Measurements from ENCODE around the gene CYP2A7. TPM values are rescaled to one million over a fixed set of nuclear protein-coding genes. Genes with fewer than 3 reads are reported as not detected.
"Not testable (repeated sequence)": the region's sequence is repeated elsewhere in the genome, so short reads cannot be mapped to it uniquely, and the experiment has no call there.

Gene CYP2A7
- polyA plus RNA-seq, 1 donor from 2014 or later: not detected

DNA sequence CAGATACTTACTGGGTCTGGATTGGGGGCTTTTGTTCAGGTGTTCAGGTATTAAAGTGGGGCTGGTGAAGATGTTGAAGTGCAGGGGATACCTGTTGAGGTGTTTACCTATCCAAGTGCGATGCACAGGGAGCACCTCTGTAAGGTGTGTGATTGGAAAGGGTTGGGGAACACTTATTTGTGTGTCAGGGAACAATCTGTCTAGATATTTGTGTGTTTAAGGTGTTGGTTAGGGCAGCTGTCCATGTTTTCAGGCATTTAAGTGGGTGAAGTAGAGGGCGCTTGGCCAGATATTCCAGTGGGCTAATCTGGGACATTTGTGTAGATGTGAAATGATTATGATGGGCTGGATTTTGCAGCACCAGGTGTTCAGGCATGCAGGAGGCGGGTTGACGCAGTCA lies 2.7 kb downstream of the CYP2A7 start:
- not testable (repeated sequence) for H3K4me3 ChIP-seq (ENCODE audit: low read length); H3K79me2 ChIP-seq (replicated peaks; ENCODE audit: insufficient read depth, low read length); H4K20me1 ChIP-seq (ENCODE audit: insufficient read depth); H2AFZ ChIP-seq (ENCODE audit: low read depth, low read length); H3K9me2 ChIP-seq (ENCODE audit: insufficient read depth, low read length); H3F3A ChIP-seq (ENCODE audit: insufficient read depth, low read length, poor library complexity, severe bottlenecking); H3K36me3 ChIP-seq (ENCODE audit: insufficient read depth, low read length); H3K4me2 ChIP-seq (ENCODE audit: low read length); H3K27me3 ChIP-seq (ENCODE audit: insufficient read depth, low read depth, low read length); H3K9me3 ChIP-seq (ENCODE audit: low read length); H3K27ac ChIP-seq (ENCODE audit: low read length); H3K9ac ChIP-seq (ENCODE audit: low read length)

DNA sequence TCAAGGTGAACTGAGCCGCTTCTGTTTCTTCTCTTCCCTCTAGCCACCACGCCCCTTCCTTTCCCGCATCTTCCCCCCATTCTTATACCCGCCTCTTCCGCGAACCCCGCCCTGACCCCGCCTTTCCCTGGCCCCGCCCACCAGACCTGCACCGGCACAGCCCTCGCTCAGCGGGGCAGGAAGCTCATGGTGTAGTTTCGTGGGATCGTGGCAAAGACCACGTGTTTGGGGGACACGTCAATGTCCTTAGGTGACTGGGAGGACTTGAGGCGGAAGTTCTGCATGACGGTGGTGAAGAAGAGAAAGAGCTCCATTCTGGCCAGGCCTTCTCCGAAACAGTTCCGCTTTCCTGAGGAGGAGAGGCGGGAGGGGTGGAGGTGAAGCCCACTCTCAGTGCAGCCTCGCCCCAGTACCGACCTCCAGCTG lies 6.5 kb downstream of the CYP2A7 start:
- not testable (repeated sequence) for H3K79me2 ChIP-seq (replicated peaks; ENCODE audit: insufficient read depth, low read length); H3K4me3 ChIP-seq (ENCODE audit: low read length); H3K36me3 ChIP-seq (ENCODE audit: insufficient read depth, low read length); H3K9ac ChIP-seq (ENCODE audit: low read length); H4K20me1 ChIP-seq (ENCODE audit: insufficient read depth); H3K27me3 ChIP-seq (ENCODE audit: insufficient read depth, low read depth, low read length); H3K27ac ChIP-seq (ENCODE audit: low read length); H3K9me2 ChIP-seq (ENCODE audit: insufficient read depth, low read length); H3F3A ChIP-seq (ENCODE audit: insufficient read depth, low read length, poor library complexity, severe bottlenecking); H2AFZ ChIP-seq (ENCODE audit: low read depth, low read length); H3K4me2 ChIP-seq (ENCODE audit: low read length); H3K9me3 ChIP-seq (ENCODE audit: low read length)

DNA sequence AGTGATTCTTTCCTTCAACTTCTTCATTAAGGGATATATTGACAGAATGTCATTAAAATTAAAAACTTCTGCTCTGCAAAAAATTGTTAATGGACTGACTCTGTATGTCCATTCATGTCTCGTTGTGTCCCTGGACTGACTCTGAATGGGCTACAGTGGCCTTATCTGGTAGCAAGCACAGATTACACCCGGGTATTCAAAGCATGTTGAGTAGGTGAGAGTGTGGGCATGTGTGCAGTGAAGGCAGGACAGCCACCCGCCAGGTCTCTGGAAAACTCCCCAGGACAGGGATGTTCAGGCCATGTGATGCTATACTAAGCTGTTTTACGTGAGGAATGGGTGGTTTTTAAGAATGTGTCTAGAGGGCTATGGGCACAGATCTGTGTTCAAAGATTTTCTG lies 7.2 kb downstream of the CYP2A7 start:
- H4K20me1 ChIP-seq (ENCODE audit: insufficient read depth); H3K9me2 ChIP-seq (ENCODE audit: insufficient read depth, low read length); H3K79me2 ChIP-seq (replicated peaks; ENCODE audit: insufficient read depth, low read length); H3K4me3 ChIP-seq (ENCODE audit: low read length); H3K27me3 ChIP-seq (ENCODE audit: insufficient read depth, low read depth, low read length); H2AFZ ChIP-seq (ENCODE audit: low read depth, low read length); H3K27ac ChIP-seq (ENCODE audit: low read length); H3K4me2 ChIP-seq (ENCODE audit: low read length); H3F3A ChIP-seq (ENCODE audit: insufficient read depth, low read length, poor library complexity, severe bottlenecking); H3K9ac ChIP-seq (ENCODE audit: low read length); H3K36me3 ChIP-seq (ENCODE audit: insufficient read depth, low read length); H3K9me3 ChIP-seq (ENCODE audit: low read length): not testable (repeated sequence)

DNA sequence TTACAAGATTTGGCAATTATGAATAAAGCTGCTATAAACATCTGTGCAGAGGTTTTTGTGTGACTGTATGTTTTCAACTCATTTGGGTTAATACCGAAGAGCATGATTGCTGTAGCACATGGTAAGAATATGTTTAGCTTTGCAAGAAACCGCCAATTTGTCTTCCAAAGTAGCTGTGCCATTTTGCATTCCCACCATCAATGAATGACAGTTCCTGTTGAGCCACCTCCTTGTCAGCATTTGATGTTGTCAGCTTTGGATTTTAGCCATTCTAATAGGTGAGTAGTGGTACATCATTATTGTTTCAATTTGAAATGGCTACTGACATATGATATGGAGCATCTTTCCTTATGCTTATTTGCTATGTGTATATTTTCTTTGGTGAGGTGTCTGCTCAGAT lies 8.2 kb downstream of the CYP2A7 start:
- H3K9me3 ChIP-seq (ENCODE audit: low read length); H3K4me2 ChIP-seq (ENCODE audit: low read length); H3F3A ChIP-seq (ENCODE audit: insufficient read depth, low read length, poor library complexity, severe bottlenecking); H3K27ac ChIP-seq (ENCODE audit: low read length); H3K9ac ChIP-seq (ENCODE audit: low read length); H3K36me3 ChIP-seq (ENCODE audit: insufficient read depth, low read length); H3K4me3 ChIP-seq (ENCODE audit: low read length); H3K9me2 ChIP-seq (ENCODE audit: insufficient read depth, low read length); H2AFZ ChIP-seq (ENCODE audit: low read depth, low read length); H3K27me3 ChIP-seq (ENCODE audit: insufficient read depth, low read depth, low read length); H3K79me2 ChIP-seq (replicated peaks; ENCODE audit: insufficient read depth, low read length); H4K20me1 ChIP-seq (ENCODE audit: insufficient read depth): not testable (repeated sequence)

DNA sequence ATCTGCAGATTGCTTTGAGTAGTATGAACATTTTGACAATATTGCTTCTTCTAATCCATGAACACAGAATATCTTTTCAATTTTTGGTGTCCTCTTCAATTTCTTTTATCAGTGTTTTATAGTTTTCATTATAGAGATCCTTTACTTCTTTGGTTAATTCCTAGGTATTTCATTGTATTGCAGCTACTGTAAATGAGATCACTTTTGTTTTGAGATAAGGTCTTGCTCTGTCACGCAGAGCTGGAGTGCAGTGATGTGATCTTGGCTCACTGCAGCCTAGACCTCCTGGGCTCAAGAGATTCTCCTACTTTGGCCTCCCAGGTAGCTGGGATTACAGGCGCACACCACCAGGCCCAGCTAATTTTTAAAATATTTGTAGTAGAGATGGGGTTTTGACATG lies 9.8 kb downstream of the CYP2A7 start:
- TF ChIP-seq TAF1 (IDR thresholded peaks at IDR 0.05; ENCODE audit: low read depth) (no peak), EZH2 (IDR thresholded peaks at IDR 0.05; ENCODE audit: borderline replicate concordance, insufficient read depth, low read length, poor library complexity, severe bottlenecking) (no peak), MXI1 (conservative IDR thresholded peaks at IDR 0.05; ENCODE audit: poor library complexity, severe bottlenecking) (no peak), POLR2AphosphoS5 (IDR thresholded peaks at IDR 0.05) (no peak), RAD21 (conservative IDR thresholded peaks at IDR 0.05) (no peak), EP300 (conservative IDR thresholded peaks at IDR 0.05; ENCODE audit: poor library complexity, severe bottlenecking) (no peak)
- TF ChIP-seq, protein P1, sequence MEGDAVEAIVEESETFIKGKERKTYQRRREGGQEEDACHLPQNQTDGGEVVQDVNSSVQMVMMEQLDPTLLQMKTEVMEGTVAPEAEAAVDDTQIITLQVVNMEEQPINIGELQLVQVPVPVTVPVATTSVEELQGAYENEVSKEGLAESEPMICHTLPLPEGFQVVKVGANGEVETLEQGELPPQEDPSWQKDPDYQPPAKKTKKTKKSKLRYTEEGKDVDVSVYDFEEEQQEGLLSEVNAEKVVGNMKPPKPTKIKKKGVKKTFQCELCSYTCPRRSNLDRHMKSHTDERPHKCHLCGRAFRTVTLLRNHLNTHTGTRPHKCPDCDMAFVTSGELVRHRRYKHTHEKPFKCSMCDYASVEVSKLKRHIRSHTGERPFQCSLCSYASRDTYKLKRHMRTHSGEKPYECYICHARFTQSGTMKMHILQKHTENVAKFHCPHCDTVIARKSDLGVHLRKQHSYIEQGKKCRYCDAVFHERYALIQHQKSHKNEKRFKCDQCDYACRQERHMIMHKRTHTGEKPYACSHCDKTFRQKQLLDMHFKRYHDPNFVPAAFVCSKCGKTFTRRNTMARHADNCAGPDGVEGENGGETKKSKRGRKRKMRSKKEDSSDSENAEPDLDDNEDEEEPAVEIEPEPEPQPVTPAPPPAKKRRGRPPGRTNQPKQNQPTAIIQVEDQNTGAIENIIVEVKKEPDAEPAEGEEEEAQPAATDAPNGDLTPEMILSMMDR (IDR thresholded peaks at IDR 0.05; ENCODE audit: poor library complexity, severe bottlenecking): no peak
- TF ChIP-seq, protein P2, sequence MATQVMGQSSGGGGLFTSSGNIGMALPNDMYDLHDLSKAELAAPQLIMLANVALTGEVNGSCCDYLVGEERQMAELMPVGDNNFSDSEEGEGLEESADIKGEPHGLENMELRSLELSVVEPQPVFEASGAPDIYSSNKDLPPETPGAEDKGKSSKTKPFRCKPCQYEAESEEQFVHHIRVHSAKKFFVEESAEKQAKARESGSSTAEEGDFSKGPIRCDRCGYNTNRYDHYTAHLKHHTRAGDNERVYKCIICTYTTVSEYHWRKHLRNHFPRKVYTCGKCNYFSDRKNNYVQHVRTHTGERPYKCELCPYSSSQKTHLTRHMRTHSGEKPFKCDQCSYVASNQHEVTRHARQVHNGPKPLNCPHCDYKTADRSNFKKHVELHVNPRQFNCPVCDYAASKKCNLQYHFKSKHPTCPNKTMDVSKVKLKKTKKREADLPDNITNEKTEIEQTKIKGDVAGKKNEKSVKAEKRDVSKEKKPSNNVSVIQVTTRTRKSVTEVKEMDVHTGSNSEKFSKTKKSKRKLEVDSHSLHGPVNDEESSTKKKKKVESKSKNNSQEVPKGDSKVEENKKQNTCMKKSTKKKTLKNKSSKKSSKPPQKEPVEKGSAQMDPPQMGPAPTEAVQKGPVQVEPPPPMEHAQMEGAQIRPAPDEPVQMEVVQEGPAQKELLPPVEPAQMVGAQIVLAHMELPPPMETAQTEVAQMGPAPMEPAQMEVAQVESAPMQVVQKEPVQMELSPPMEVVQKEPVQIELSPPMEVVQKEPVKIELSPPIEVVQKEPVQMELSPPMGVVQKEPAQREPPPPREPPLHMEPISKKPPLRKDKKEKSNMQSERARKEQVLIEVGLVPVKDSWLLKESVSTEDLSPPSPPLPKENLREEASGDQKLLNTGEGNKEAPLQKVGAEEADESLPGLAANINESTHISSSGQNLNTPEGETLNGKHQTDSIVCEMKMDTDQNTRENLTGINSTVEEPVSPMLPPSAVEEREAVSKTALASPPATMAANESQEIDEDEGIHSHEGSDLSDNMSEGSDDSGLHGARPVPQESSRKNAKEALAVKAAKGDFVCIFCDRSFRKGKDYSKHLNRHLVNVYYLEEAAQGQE (IDR thresholded peaks at IDR 0.05; ENCODE audit: borderline replicate concordance): no peak
- Histone ChIP-seq H3K4me2 (ENCODE audit: low read length) (no peak overlapping the region), H3K36me3 (ENCODE audit: insufficient read depth, low read length) (no peaks in the 10 kb centered on the region), H3K9me3 (ENCODE audit: low read length) (no peaks in the 10 kb centered on the region), H4K20me1 (ENCODE audit: insufficient read depth) (no peaks in the 10 kb centered on the region), H3K9me2 (ENCODE audit: insufficient read depth, low read length) (no peaks in the 10 kb centered on the region), H3K79me2 (replicated peaks; ENCODE audit: insufficient read depth, low read length) (no peaks in the 10 kb centered on the region), H3K27ac (ENCODE audit: low read length) (no peak overlapping the region), H3K9ac (ENCODE audit: low read length) (no peak overlapping the region), H3K4me3 (ENCODE audit: low read length) (no peak overlapping the region), H3F3A (ENCODE audit: insufficient read depth, low read length, poor library complexity, severe bottlenecking) (no peaks in the 10 kb centered on the region), H2AFZ (ENCODE audit: low read depth, low read length) (no peak overlapping the region), H3K27me3 (ENCODE audit: insufficient read depth, low read depth, low read length) (no peaks in the 10 kb centered on the region)

All from neural cell (in vitro differentiated cells).